Endothelial cell of hepatic sinusoid (primary cell): Measurements from ENCODE around the gene LRRC39.

Experiments
- in situ Hi-C: cut with HindIII; loops from 2 replicates; pipeline ENCODE4 v1.10.0; 2017; ENCODE audit warnings: low sequenced_read_pairs

Gene LRRC39

GRCh38 chr1:100151679-100152078 is 26.4 kb downstream of the LRRC39 start:
- in situ Hi-C loops, result no loop called here

- in situ Hi-C loops, result no loop called here
Observed at GRCh38 chr1:100147875-100148274, 30.2 kb downstream of the LRRC39 start.

GRCh38 chr1:100146958-100147357 is 31.1 kb downstream of the LRRC39 start:
- in situ Hi-C loops, result no loop called here

- in situ Hi-C loops, result no loop called here
Observed at GRCh38 chr1:100145116-100145515, 32.9 kb downstream of the LRRC39 start.

- in situ Hi-C loops, result no loop called here
Observed at GRCh38 chr1:100142343-100142742, 35.7 kb downstream of the LRRC39 start.

- in situ Hi-C loops, result no loop called here
Observed at GRCh38 chr1:100141192-100141591, 36.9 kb downstream of the LRRC39 start.

GRCh38 chr1:100137602-100138001 is 40.5 kb downstream of the LRRC39 start:
- in situ Hi-C loops, result no loop called here

GRCh38 chr1:100134872-100135271 is 43.2 kb downstream of the LRRC39 start:
- in situ Hi-C loops, result no loop called here

- in situ Hi-C loops, result no loop called here
Observed at GRCh38 chr1:100132566-100133477, 45.2 kb downstream of the LRRC39 start, which contains the start of the genes SASS6 and TRMT13. SASS6 (minus strand) TSS chr1:100132930; CDS start chr1:100132814, 116 bp downstream. TRMT13 (plus strand) TSS chr1:100133163; CDS start chr1:100133169, 6 bp downstream.

GRCh38 chr1:100131623-100132022 is 46.4 kb downstream of the LRRC39 start:
- in situ Hi-C loops, result no loop called here

- in situ Hi-C loops, result no loop called here
Observed at GRCh38 chr1:100130552-100131077, 47.4 kb downstream of the LRRC39 start.

- in situ Hi-C loops, result no loop called here
Observed at GRCh38 chr1:100127226-100127625, 50.8 kb downstream of the LRRC39 start.

- in situ Hi-C loops, result no loop called here
Observed at GRCh38 chr1:100122177-100122576, 55.9 kb downstream of the LRRC39 start.

- in situ Hi-C loops, result no loop called here
Observed at GRCh38 chr1:100115524-100115923, 62.5 kb downstream of the LRRC39 start.

GRCh38 chr1:100109554-100110066 is 68.4 kb downstream of the LRRC39 start:
- in situ Hi-C loops, result no loop called here

GRCh38 chr1:100107696-100108095 is 70.4 kb downstream of the LRRC39 start:
- in situ Hi-C loops, result no loop called here

- in situ Hi-C loops, result no loop called here
Observed at GRCh38 chr1:100101564-100101963, 76.5 kb downstream of the LRRC39 start.

- in situ Hi-C loops, result no loop called here
Observed at GRCh38 chr1:100100202-100100601, 77.9 kb downstream of the LRRC39 start.
